ENCODE data around the gene UTS2R. TPM values are rescaled to one million over a fixed set of nuclear protein-coding genes. Genes with fewer than 3 reads are reported as not detected.
"Not testable (repeated sequence)": the region's sequence is repeated elsewhere in the genome, so short reads cannot be mapped to it uniquely, and the experiment has no call there.

Gene UTS2R
- polyA plus RNA-seq, 1 donor (not counting 4 experiments of a cell fraction or from before 2014, with no cell fraction given), result not detected

GRCh38 chr17:82358465-82359350 is 12.9 kb upstream of the UTS2R start, which contains the start of gene TEX19:
Gene TEX19, plus strand, starts transcription at chr17:82359247. Its CDS starts 2,904 bp downstream, at chr17:82362151.
- Histone ChIP-seq H4K20me1 (ENCODE audit: control insufficient read depth, extremely low read depth, insufficient read depth, low read length) (no peaks in the 10 kb centered on the region), H3K9me3 (ENCODE audit: control insufficient read depth, low read depth, low read length) (no peaks in the 10 kb centered on the region), H3K27me3 (ENCODE audit: control insufficient read depth, extremely low read depth, insufficient read depth, low read length) (peaks cover 21% of the 10 kb centered on the region), H3K79me2 (ENCODE audit: control insufficient read depth, insufficient read depth, low read length) (no peaks in the 10 kb centered on the region), H3K9me1 (ENCODE audit: control insufficient read depth, extremely low read depth, insufficient read depth, low read length) (no peaks in the 10 kb centered on the region), H3K36me3 (ENCODE audit: control insufficient read depth in 2 of 2, extremely low read depth in 1 of 2, insufficient read depth in 2 of 2, low read length in 2 of 2) (no peaks in the 10 kb centered on the region), H3K4me2 (ENCODE audit: control insufficient read depth, extremely low read depth, insufficient read depth, low read depth, low read length) (no peak within 1 kb of the TSS), H3K4me3 (ENCODE audit: control insufficient read depth in 2 of 3, extremely low read depth in 1 of 3, insufficient read depth in 2 of 3, low read depth in 1 of 3, low read length in 3 of 3) (no peak within 1 kb of the TSS), H3K4me1 (ENCODE audit: control insufficient read depth, extremely low read depth, insufficient read depth, low read length) (peaks cover 14% of the 10 kb centered on the region), H3K9ac (ENCODE audit: control insufficient read depth, extremely low read depth, insufficient read depth, low read length) (no peak within 1 kb of the TSS), H2AFZ (ENCODE audit: control insufficient read depth, low read length) (no peak within 1 kb of the TSS), H3K27ac (ENCODE audit: control insufficient read depth, insufficient read depth, low read length) (no peak within 1 kb of the TSS)
- no peak for DNase-seq (ENCODE audit: low read depth, low spot score)
- FAIRE-seq, result no peak
- dilution Hi-C loops (cut with MboI; ENCODE audit: extremely low pct_ligation_motif_present, low sequenced_read_pairs), result no loop called here
- no peak for TF ChIP-seq EZH2 (IDR thresholded peaks at IDR 0.05; ENCODE audit: low read length)
- peak in 1 of 3 experiments; percentile 28 for TF ChIP-seq CTCF (optimal IDR thresholded peaks at IDR 0.05 in 1 of 3, IDR thresholded peaks at IDR 0.05 in 1 of 3, conservative IDR thresholded peaks at IDR 0.05 in 1 of 3; ENCODE audit: extremely low read depth in 1 of 3, insufficient read depth in 2 of 3, low read length in 3 of 3)

- H3K27ac ChIP-seq (ENCODE audit: control insufficient read depth, insufficient read depth, low read length); H2AFZ ChIP-seq (ENCODE audit: control insufficient read depth, low read length); H3K79me2 ChIP-seq (ENCODE audit: control insufficient read depth, insufficient read depth, low read length); H3K36me3 ChIP-seq (ENCODE audit: control insufficient read depth in 2 of 2, extremely low read depth in 1 of 2, insufficient read depth in 2 of 2, low read length in 2 of 2); H3K9me3 ChIP-seq (ENCODE audit: control insufficient read depth, low read depth, low read length); H3K4me3 ChIP-seq (ENCODE audit: control insufficient read depth in 2 of 3, extremely low read depth in 1 of 3, insufficient read depth in 2 of 3, low read depth in 1 of 3, low read length in 3 of 3); H3K9me1 ChIP-seq (ENCODE audit: control insufficient read depth, extremely low read depth, insufficient read depth, low read length); H3K4me2 ChIP-seq (ENCODE audit: control insufficient read depth, extremely low read depth, insufficient read depth, low read depth, low read length); H3K9ac ChIP-seq (ENCODE audit: control insufficient read depth, extremely low read depth, insufficient read depth, low read length); DNase-seq (ENCODE audit: low read depth, low spot score); H4K20me1 ChIP-seq (ENCODE audit: control insufficient read depth, extremely low read depth, insufficient read depth, low read length); dilution Hi-C loops (cut with MboI; ENCODE audit: extremely low pct_ligation_motif_present, low sequenced_read_pairs); FAIRE-seq: not testable (repeated sequence)
- Histone ChIP-seq H3K4me1 (ENCODE audit: control insufficient read depth, extremely low read depth, insufficient read depth, low read length) (peaks cover 14% of the 10 kb centered on the region), H3K27me3 (ENCODE audit: control insufficient read depth, extremely low read depth, insufficient read depth, low read length) (peaks cover 21% of the 10 kb centered on the region)
Measured at GRCh38 chr17:82359451-82360074, 12.0 kb upstream of the UTS2R start.
